Fibroblast of lung (primary cell): ENCODE data around the gene EHMT1. TPM values are rescaled to one million over a fixed set of nuclear protein-coding genes. Genes with fewer than 3 reads are reported as not detected.

Experiments used
- DNase-seq, 2 donors: peaks; one replicate each; pipeline versions ENCODE4 v3.0.0 to v3.0.0-alpha.2; 2010; ENCODE audit warnings: low read depth in 2 of 2
- H2AFZ ChIP-seq: 2 replicates; pipeline ENCODE4 v1.5.1; 2012; ENCODE audit warnings: low read length, control low read depth, inconsistent platforms
- H3K27ac ChIP-seq: 2 replicates; pipeline ENCODE4 v1.5.1; 2011; ENCODE audit warnings: low read length, control low read depth; ENCODE audit not compliant: insufficient read depth
- H3K27me3 ChIP-seq: 2 replicates; pipeline ENCODE4 v1.5.1; 2011; ENCODE audit warnings: mild to moderate bottlenecking, low read length; ENCODE audit not compliant: control insufficient read depth, insufficient read depth
- H3K36me3 ChIP-seq: 2 replicates; pipeline ENCODE4 v1.5.1; 2011; ENCODE audit warnings: low read length; ENCODE audit not compliant: control insufficient read depth, insufficient read depth
- H3K4me1 ChIP-seq: 2 replicates; pipeline ENCODE4 v1.5.1; 2011; ENCODE audit warnings: low read length; ENCODE audit not compliant: control insufficient read depth, insufficient read depth; ENCODE audit errors: extremely low read depth
- H3K4me2 ChIP-seq: 2 replicates; pipeline ENCODE4 v1.5.1; 2011; ENCODE audit warnings: low read length, control low read depth; ENCODE audit not compliant: insufficient read depth; ENCODE audit errors: extremely low read depth
- H3K4me3 ChIP-seq, 4 experiments: fragments of 200-600 bp in 1 of 4; sonication (generic) in 1 of 4; replicated peaks in 1 of 4; 2 replicates each; pipeline ENCODE4 v1.5.1; 2011 to 2016; ENCODE audit warnings: low read length in 4 of 4, low read depth in 3 of 4, mild to moderate bottlenecking in 3 of 4, control low read depth in 2 of 4, inconsistent platforms in 1 of 4, mixed read lengths in 1 of 4; ENCODE audit not compliant: insufficient read depth in 1 of 4; ENCODE audit errors: control extremely low read depth in 1 of 4
- H3K79me2 ChIP-seq: 2 replicates; pipeline ENCODE4 v1.5.1; 2012; ENCODE audit warnings: mild to moderate bottlenecking, low read length, inconsistent platforms; ENCODE audit not compliant: control insufficient read depth, insufficient read depth
- H3K9ac ChIP-seq: 2 replicates; pipeline ENCODE4 v1.5.1; 2011; ENCODE audit warnings: mild to moderate bottlenecking, low read length, control low read depth; ENCODE audit not compliant: insufficient read depth
- H3K9me3 ChIP-seq: 2 replicates; pipeline ENCODE4 v1.5.1; 2012; ENCODE audit warnings: low read depth, low read length; ENCODE audit not compliant: control insufficient read depth, insufficient read depth
- H4K20me1 ChIP-seq: 2 replicates; pipeline ENCODE4 v1.5.1; 2011; ENCODE audit warnings: low read length; ENCODE audit not compliant: control insufficient read depth, insufficient read depth; ENCODE audit errors: extremely low read depth
- CTCF ChIP-seq, 2 donors: IDR thresholded peaks in 1 of 2; conservative IDR thresholded peaks in 1 of 2; 1 replicate in 1 of 2; 2 replicates in 1 of 2; pipeline ENCODE4 v1.5.1; 2011 to 2012; ENCODE audit warnings: low read length in 2 of 2, control low read depth in 1 of 2, inconsistent platforms in 1 of 2, low read depth in 1 of 2, mild to moderate bottlenecking in 1 of 2
- EZH2 ChIP-seq: IDR thresholded peaks from 2 replicates; pipeline ENCODE4 v1.5.1; 2012; ENCODE audit warnings: low read length, control low read depth, mild to moderate bottlenecking; ENCODE audit errors: missing control alignments
- polyA plus RNA-seq, 2 donors: library from polyadenylated mRNA; depleted of rRNA in 1 of 2; stranded (reverse) in 1 of 2; unstranded in 1 of 2; fragments of >200 nt; gene quantifications; 2 replicates each; pipeline ENCODE4 v1.2.1, GENCODE V29; 2011 to 2012; ENCODE audit warnings: missing spikeins in 1 of 2
- total RNA-seq: library from RNA; depleted of rRNA; stranded (reverse); fragments of >200 nt; gene quantifications from 2 replicates; pipeline ENCODE4 v1.2.1, GENCODE V29; 2014

The EHMT1 gene
- total and polyA plus RNA-seq, 2 donors (not counting 1 experiment from before 2014, with no cell fraction given) = 22.4 to 48.6 TPM

GRCh38 chr9:137580954-137581322 is 37.9 kb upstream of the EHMT1 start:
- Histone ChIP-seq H3K79me2 (peaks cover 21% of the 10 kb centered on the region), H2AFZ (no peak overlapping the region), H3K9ac (no peak overlapping the region), H3K4me2 (no peak overlapping the region), H3K4me3 (no peak overlapping the region), H3K4me1 (peaks cover 7% of the 10 kb centered on the region), H3K27me3 (no peaks in the 10 kb centered on the region), H3K36me3 (peaks cover 13% of the 10 kb centered on the region), H3K9me3 (no peaks in the 10 kb centered on the region), H4K20me1 (no peaks in the 10 kb centered on the region), H3K27ac (no peak overlapping the region)
- DNase-seq = no peak
- TF ChIP-seq EZH2 (no peak), CTCF (conservative IDR thresholded peaks at IDR 0.05 in 1 of 2, IDR thresholded peaks at IDR 0.05 in 1 of 2; ENCODE audit: low read depth in 1 of 2, low read length in 2 of 2) (no peak)

GRCh38 chr9:137581361-137582285 is 37.2 kb upstream of the EHMT1 start:
- H3K79me2 ChIP-seq = peaks cover 14% of the 10 kb centered on the region
- H3K27me3 ChIP-seq = no peaks in the 10 kb centered on the region
- TF ChIP-seq EZH2 = no peak
- no peak for TF ChIP-seq CTCF (conservative IDR thresholded peaks at IDR 0.05 in 1 of 2, IDR thresholded peaks at IDR 0.05 in 1 of 2; ENCODE audit: low read depth in 1 of 2, low read length in 2 of 2)
- peaks cover 14% of the 10 kb centered on the region for H3K36me3 ChIP-seq
- H3K4me3 ChIP-seq = no peak overlapping the region
- no peak for DNase-seq
- H3K27ac ChIP-seq = no peak overlapping the region
- peaks cover 7% of the 10 kb centered on the region for H3K4me1 ChIP-seq
- no peak overlapping the region for H3K9ac ChIP-seq
- H3K4me2 ChIP-seq = no peak overlapping the region
- H3K9me3 ChIP-seq = no peaks in the 10 kb centered on the region
- no peak overlapping the region for H2AFZ ChIP-seq
- H4K20me1 ChIP-seq = no peaks in the 10 kb centered on the region

GRCh38 chr9:137582286-137582860 is 36.4 kb upstream of the EHMT1 start:
- DNase-seq = peak in 1 of 2 donors; percentile 26
- no peak overlapping the region for H2AFZ ChIP-seq
- H3K4me1 ChIP-seq = peaks cover 4% of the 10 kb centered on the region
- H3K79me2 ChIP-seq = peaks cover 7% of the 10 kb centered on the region
- H3K36me3 ChIP-seq = peaks cover 20% of the 10 kb centered on the region
- H3K9ac ChIP-seq = no peak overlapping the region
- no peak overlapping the region for H3K4me3 ChIP-seq
- H4K20me1 ChIP-seq = no peaks in the 10 kb centered on the region
- H3K9me3 ChIP-seq = no peaks in the 10 kb centered on the region
- TF ChIP-seq EZH2 (no peak), CTCF (conservative IDR thresholded peaks at IDR 0.05 in 1 of 2, IDR thresholded peaks at IDR 0.05 in 1 of 2; ENCODE audit: low read depth in 1 of 2, low read length in 2 of 2) (peak; percentile 6 to 24)
- no peak overlapping the region for H3K4me2 ChIP-seq
- no peaks in the 10 kb centered on the region for H3K27me3 ChIP-seq
- H3K27ac ChIP-seq = no peak overlapping the region
